Stimulated activated effector memory CD8-positive, alpha-beta T cell treated with anti-CD3 and anti-CD28 coated beads, Interleukin-12 subunit alpha, Interleukin-12 subunit beta, amount 100 ng/mL, for 72 hours (primary cell): Measurements from ENCODE around the gene NCCRP1.
"Not testable (repeated sequence)": the region's sequence is repeated elsewhere in the genome, so short reads cannot be mapped to it uniquely, and the experiment has no call there.

Experiments
- ATAC-seq: fragments of 150-1000 bp; cut with Tn5 transposase; 2 replicates; pipeline ENCODE4 v1.10.0; 2021
- DNase-seq, 2 donors: peaks; one replicate each; pipeline ENCODE4 v3.0.0; 2021 to 2022; ENCODE audit warnings: low spot score in 2 of 2
- H3K27ac Mint-ChIP-seq: one replicate; pipeline ENCODE4 v1.8.0; 2022; ENCODE audit warnings: mild to moderate bottlenecking, mixed read lengths
- H3K36me3 Mint-ChIP-seq: one replicate; pipeline ENCODE4 v1.8.0; 2022; ENCODE audit warnings: mild to moderate bottlenecking, mixed read lengths
- H3K4me1 Mint-ChIP-seq: one replicate; pipeline ENCODE4 v1.8.0; 2022; ENCODE audit warnings: mixed read lengths
- H3K4me3 Mint-ChIP-seq: one replicate; pipeline ENCODE4 v1.8.0; 2022; ENCODE audit warnings: mild to moderate bottlenecking, mixed read lengths
- H3K9me3 Mint-ChIP-seq: one replicate; pipeline ENCODE4 v1.8.0; 2022; ENCODE audit warnings: mixed read lengths

Gene NCCRP1

GRCh38 chr19:39205449-39205764, 8.6 kb downstream of the NCCRP1 start:
- Mint-ChIP-seq H3K4me1 (no peaks in the 10 kb centered on the region), H3K9me3 (no peaks in the 10 kb centered on the region), H3K36me3 (no peaks in the 10 kb centered on the region), H3K4me3 (no peak overlapping the region), H3K27ac (no peak overlapping the region)
- no peak for ATAC-seq
- no peak for DNase-seq

DNA sequence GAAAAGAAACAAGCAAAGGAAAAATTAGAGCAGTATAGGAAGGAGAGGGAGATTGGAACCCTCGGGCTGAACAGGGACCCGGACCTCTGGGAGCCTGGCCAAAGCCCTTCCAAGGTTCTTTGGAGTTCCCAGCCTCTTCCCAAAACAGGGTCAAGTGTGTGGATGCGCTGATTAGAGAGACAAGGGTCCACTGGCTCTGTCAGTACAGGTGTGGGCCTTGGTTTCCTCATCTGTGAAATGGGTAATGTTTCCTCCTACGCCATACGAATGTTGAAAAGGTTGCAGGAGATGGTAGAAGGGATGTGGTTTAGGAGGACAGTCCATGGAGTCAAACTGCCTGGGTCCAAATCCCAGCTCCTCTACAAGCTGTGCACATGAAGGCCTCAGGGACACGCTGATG, 9.4 kb downstream of the NCCRP1 start:
- no peak for ATAC-seq
- Mint-ChIP-seq H3K36me3 (no peaks in the 10 kb centered on the region), H3K27ac (no peak overlapping the region)

DNA sequence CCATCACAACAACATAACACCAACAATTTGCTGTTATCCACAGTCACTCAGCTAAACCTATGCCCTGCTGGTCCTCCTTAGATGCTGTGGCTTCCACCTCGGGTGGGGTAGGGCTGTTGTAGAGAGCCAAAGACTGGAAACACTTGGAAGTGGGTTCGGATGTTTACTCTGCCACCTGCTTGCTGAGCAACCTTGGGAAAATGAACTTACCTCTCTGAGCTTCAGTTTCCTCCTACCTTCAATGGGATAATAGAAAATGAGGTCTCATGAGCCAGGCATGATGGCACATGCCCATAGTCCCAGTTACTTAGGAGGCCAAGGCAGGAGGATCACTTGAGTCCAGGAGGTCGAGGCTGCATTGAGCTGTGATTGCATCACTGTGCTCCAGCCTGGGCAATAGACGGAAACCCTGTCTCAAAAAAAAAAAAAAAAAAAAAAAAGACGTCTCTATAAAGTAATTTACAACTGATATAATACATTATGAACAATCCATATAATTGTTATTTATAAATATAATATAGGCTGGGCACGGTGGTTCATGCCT, 10.6 kb downstream of the NCCRP1 start:
- no peaks in the 10 kb centered on the region for H3K9me3 Mint-ChIP-seq
- H3K4me3 Mint-ChIP-seq = no peak overlapping the region
- no peaks in the 10 kb centered on the region for H3K4me1 Mint-ChIP-seq
- H3K27ac Mint-ChIP-seq = no peak overlapping the region
- ATAC-seq = no peak
- H3K36me3 Mint-ChIP-seq = no peaks in the 10 kb centered on the region
- no peak for DNase-seq

More for the DNA sequence above, 9.4 kb downstream of the NCCRP1 start:
- Mint-ChIP-seq H3K9me3 (no peaks in the 10 kb centered on the region), H3K4me3 (no peak overlapping the region), H3K4me1 (no peaks in the 10 kb centered on the region)
- no peak for DNase-seq

DNA sequence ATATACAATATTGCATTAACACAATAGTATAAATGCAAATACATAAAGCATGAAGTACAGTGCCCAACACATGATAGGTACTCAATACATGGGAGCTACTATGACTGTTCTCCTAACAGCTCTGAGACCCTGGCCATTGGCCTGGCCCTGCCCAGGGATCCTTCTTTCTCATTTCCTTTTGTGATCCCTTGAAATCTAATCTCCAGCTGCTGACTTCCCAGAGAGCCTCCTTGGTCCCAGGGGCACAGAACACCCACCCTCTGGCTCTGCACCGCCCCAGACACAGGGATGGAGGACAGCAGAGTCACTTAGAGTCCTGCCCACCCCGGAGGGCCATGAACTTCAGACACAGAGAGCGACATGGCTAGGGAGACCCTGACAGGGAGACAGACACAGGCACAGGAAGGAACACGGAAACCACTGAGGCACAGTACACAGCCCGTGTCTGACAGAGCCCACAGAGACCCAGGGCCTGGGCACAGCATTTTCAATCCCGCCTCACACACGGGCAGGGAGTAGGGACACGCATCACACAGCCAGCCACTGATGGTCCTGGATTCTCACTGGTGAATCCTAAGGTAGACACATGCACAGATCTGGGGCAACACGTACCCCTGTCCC, 11.5 kb downstream of the NCCRP1 start:
- H3K9me3 Mint-ChIP-seq = no peaks in the 10 kb centered on the region
- H3K27ac Mint-ChIP-seq = no peak overlapping the region
- no peaks in the 10 kb centered on the region for H3K4me1 Mint-ChIP-seq
- no peak for DNase-seq
- H3K4me3 Mint-ChIP-seq = no peak overlapping the region
- H3K36me3 Mint-ChIP-seq = no peaks in the 10 kb centered on the region
- ATAC-seq = no peak

- Mint-ChIP-seq H3K4me3 (no peak overlapping the region), H3K27ac (no peak overlapping the region), H3K36me3 (no peaks in the 10 kb centered on the region), H3K9me3 (no peaks in the 10 kb centered on the region), H3K4me1 (no peaks in the 10 kb centered on the region)
- DNase-seq = no peak
- no peak for ATAC-seq
Observed at GRCh38 chr19:39209196-39209595, 12.4 kb downstream of the NCCRP1 start.

- H3K4me1 Mint-ChIP-seq = no peaks in the 10 kb centered on the region
- no peaks in the 10 kb centered on the region for H3K36me3 Mint-ChIP-seq
- no peak overlapping the region for H3K27ac Mint-ChIP-seq
- no peak overlapping the region for H3K4me3 Mint-ChIP-seq
- ATAC-seq (no peak), DNase-seq (no peak)
- H3K9me3 Mint-ChIP-seq = no peaks in the 10 kb centered on the region
Observed at GRCh38 chr19:39211731-39212374, 15.1 kb downstream of the NCCRP1 start.

- H3K36me3 Mint-ChIP-seq = no peaks in the 10 kb centered on the region
- H3K27ac Mint-ChIP-seq = no peak overlapping the region
- ATAC-seq (peak; percentile 94), DNase-seq (peak; percentile 56 to 79)
- H3K9me3 Mint-ChIP-seq = no peaks in the 10 kb centered on the region
- H3K4me3 Mint-ChIP-seq = no peak overlapping the region
- H3K4me1 Mint-ChIP-seq = peaks cover 5% of the 10 kb centered on the region
Observed at GRCh38 chr19:39212375-39212742, 15.6 kb downstream of the NCCRP1 start.

GRCh38 chr19:39215323-39215722, 18.6 kb downstream of the NCCRP1 start:
- not testable (repeated sequence) for H3K9me3 Mint-ChIP-seq, H3K36me3 Mint-ChIP-seq, H3K27ac Mint-ChIP-seq, H3K4me3 Mint-ChIP-seq, DNase-seq, H3K4me1 Mint-ChIP-seq, ATAC-seq

- Mint-ChIP-seq H3K36me3 (no peaks in the 10 kb centered on the region), H3K4me3 (no peak overlapping the region), H3K9me3 (no peaks in the 10 kb centered on the region), H3K27ac (no peak overlapping the region), H3K4me1 (peaks cover 10% of the 10 kb centered on the region)
- no peak for DNase-seq
- ATAC-seq = no peak
Observed at GRCh38 chr19:39217094-39217493, 20.3 kb downstream of the NCCRP1 start.

DNA sequence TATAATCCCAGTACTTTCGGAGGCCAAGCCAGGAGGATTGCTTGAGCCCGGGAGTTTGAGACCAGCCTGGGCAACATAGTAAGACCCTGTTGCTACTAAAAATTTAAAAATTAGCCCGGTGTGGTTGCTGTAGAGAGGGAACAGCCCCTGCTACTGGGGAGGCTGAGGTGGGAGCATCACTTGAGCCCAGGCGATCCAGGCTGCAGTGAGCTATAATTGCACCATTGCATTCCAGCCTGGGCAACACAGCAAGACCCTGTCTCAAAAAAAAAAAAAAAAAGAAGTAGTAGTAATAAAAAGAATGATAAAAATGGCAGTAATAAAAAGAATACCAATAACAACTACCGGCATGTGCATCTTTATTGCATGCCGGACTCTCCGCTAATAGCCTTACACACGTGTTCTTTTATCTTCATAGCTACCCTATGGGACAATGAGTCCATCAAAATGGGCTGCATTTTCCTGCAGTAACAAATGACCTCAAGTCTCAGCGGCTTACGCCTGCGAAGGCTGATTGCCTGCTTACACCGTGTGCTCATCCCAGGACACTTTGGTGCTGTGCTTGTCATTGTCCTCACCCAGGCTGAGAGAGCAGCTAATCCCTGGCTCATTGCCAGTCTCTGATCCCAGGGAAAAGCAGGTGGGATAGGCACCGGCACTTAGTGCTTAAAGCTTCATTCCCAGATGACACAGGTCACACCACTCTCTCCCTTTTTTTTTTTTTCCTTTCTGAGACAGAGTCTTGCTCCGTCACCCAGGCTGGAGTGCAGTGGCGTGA, 21.7 kb downstream of the NCCRP1 start:
- peaks cover 13% of the 10 kb centered on the region for H3K4me1 Mint-ChIP-seq
- H3K9me3 Mint-ChIP-seq = no peaks in the 10 kb centered on the region
- no peaks in the 10 kb centered on the region for H3K36me3 Mint-ChIP-seq
- DNase-seq = no peak
- H3K27ac Mint-ChIP-seq = no peak overlapping the region
- ATAC-seq = no peak
- no peak overlapping the region for H3K4me3 Mint-ChIP-seq

DNA sequence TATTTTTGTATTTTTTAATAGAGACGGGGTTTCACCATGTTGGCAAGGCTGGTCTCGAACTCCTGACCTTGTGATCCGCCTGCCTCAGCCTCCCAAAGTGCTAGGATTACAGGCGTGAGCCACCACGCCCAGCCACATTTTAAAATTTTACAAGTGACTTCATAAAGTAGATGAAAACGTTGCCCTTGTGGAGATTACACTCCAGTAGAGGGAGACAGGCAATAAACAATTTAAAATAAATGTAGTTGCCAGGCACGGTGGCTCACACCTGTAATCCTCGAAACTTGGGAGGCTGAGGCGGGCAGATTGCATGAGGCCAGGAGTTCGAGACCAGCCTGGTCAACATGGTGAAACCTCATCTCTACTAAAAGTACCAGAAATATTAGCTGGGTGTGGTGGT, 22.3 kb downstream of the NCCRP1 start:
- not testable (repeated sequence) for H3K27ac Mint-ChIP-seq, H3K9me3 Mint-ChIP-seq, DNase-seq, H3K4me3 Mint-ChIP-seq, ATAC-seq, H3K36me3 Mint-ChIP-seq
- H3K4me1 Mint-ChIP-seq = peaks cover 13% of the 10 kb centered on the region

DNA sequence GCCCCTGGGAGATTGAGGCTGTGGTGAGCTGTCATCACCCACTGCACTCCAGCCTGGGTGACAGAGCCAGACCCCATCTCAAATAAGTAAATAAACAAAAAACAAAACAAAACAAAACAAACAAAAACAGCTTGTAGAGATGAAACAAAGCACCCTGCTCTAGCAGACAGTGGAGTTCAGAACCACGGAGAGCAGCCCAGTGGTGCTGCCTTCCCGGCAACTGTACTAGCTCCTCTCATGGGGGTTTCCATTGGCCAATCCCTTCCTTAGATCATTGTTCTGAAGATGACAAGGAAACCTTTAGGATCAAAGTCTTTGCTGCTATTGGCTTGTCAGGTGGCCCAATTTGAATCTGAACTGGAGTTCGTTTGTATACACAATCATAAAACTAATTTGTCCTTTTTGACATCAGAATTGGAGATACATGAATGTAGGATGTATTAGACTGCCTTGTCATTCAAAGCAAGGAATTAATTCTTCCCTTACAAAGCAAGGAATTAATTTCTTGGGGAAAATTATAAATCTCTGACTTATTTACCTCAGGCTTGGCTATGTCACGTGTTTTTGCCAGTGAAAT, 27.0 kb downstream of the NCCRP1 start:
- Mint-ChIP-seq H3K36me3 (no peaks in the 10 kb centered on the region), H3K27ac (no peak overlapping the region), H3K4me1 (peaks cover 7% of the 10 kb centered on the region), H3K9me3 (no peaks in the 10 kb centered on the region), H3K4me3 (no peak overlapping the region)
- no peak for DNase-seq
- no peak for ATAC-seq

- ATAC-seq (no peak), DNase-seq (no peak)
- H3K36me3 Mint-ChIP-seq = no peaks in the 10 kb centered on the region
- H3K4me3 Mint-ChIP-seq = no peak overlapping the region
- no peak overlapping the region for H3K27ac Mint-ChIP-seq
- no peaks in the 10 kb centered on the region for H3K9me3 Mint-ChIP-seq
- H3K4me1 Mint-ChIP-seq = peaks cover 7% of the 10 kb centered on the region
Observed at GRCh38 chr19:39224910-39225309, 28.1 kb downstream of the NCCRP1 start.

GRCh38 chr19:39230096-39230764, 33.5 kb downstream of the NCCRP1 start:
- Mint-ChIP-seq H3K4me1 (no peaks in the 10 kb centered on the region), H3K36me3 (no peaks in the 10 kb centered on the region)
- no peak for DNase-seq

GRCh38 chr19:39232708-39233107, 35.9 kb downstream of the NCCRP1 start:
- Mint-ChIP-seq H3K36me3 (no peaks in the 10 kb centered on the region), H3K9me3 (no peaks in the 10 kb centered on the region), H3K4me1 (peaks cover 20% of the 10 kb centered on the region), H3K4me3 (no peak overlapping the region), H3K27ac (no peak overlapping the region)
- no peak for DNase-seq
- ATAC-seq = no peak

More at GRCh38 chr19:39230096-39230764, 33.5 kb downstream of the NCCRP1 start:
- Mint-ChIP-seq H3K9me3 (no peaks in the 10 kb centered on the region), H3K4me3 (no peak overlapping the region), H3K27ac (no peak overlapping the region)
- ATAC-seq = no peak
